NCI-H2107 treated with DMSO at 0.1 percent for 48 hours (cell line): Measurements from ENCODE around the gene IFI6.

Experiments
- DNase-seq: peaks from one replicate; lab custom pipeline; 2025; ENCODE audit not compliant: unreplicated experiment; lab: John Stamatoyannopoulos, UW

IFI6 gene

DNA sequence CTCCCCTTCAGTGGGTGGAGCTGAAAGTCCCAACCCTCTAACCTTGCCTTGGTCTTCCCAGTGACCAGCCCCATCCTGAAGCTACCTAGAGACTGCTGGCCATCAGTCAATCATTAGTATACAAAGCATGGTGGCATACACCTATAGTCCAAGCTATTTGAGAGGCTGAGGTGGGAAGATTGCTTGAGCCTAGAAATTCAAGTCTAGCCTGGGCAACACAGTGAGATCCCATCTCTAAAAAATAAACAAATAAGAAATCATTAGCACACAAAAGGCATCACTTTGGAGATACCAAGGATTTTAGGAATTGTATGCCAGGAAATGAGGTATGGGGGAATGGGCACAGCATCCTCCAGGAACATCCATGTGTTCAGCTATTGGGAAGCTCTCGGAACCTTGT is 4.4 kb upstream of the IFI6 start:
- no peak for DNase-seq

DNA sequence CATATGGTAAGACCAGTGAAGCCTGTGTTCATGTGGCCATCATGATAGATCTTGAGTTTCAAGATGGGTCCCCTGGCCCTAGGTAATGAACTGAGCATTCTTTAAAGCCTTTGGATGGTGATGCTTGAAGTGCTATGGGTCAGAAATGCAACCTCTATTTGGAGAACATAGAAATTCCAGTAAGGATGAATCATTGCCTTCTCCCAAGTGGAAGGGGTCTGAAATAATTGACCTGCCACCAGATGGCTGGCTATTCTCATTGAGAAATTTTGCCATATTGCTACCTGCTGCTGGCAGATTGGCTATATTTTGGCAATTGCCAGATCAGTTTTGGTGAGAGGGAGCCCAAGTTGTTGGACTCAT is 739 bp upstream of the IFI6 start:
- no peak for DNase-seq

DNA sequence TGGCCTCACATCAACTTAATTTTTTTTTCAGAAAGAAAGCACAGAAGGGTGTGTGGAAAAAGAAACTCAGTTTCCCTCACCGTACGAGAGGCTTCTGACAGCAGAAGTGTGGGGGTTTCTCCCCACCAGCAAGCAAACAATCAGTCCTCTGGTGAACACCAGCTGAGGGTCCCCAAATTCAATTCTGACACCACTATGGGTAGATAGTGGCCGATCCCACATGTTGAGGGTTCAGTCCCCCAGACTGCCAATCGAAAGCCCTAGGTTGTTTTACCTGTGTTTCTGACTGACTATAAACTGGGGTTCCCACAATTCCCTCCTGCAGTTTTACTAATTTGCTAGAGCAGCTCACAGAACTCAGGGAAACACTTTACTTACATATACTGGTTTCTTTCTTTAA is 2.1 kb downstream of the IFI6 start:
- no peak for DNase-seq

DNA sequence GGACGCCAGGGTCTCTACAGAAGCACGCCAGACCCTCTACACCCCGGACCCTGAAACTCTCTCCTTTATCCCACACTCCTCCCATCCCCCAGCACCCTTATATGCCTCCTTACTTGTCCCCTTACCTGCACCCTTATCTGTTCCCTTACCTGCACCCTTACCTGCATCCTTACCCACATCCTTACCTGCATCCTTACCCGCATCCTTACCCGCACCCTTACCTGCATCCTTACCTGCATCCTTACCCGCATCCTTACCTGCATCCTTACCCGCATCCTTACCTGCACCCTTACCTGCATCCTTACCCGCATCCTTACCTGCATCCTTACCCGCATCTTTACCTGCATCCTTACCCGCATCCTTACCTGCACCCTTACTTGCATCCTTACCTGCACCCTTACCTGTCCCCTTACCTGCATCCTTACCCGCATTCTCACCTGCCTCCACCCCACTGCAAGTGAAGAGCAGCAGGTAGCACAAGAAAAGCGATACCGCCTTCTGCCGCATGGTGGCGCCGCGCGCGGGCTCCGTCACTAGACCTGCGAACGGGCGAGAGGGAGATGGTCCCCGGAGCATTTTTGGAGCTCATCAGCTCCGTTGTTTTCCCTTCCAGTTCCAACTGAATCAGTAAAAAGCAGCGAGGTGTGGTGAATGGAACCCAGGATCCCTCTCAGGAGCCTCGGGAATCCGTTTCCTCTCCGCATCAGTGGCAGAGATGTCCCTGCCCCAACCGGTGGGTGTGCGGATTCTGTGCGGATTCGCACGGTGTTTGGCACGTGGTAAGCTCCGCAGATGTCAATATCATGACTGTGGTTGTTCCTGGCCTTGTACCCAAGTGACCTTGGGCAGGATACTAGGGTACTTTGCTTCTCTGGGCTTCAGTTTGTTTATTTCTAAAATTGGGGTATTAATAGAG is 2.9 kb downstream of the IFI6 start:
- peak; percentile 50 for DNase-seq

DNA sequence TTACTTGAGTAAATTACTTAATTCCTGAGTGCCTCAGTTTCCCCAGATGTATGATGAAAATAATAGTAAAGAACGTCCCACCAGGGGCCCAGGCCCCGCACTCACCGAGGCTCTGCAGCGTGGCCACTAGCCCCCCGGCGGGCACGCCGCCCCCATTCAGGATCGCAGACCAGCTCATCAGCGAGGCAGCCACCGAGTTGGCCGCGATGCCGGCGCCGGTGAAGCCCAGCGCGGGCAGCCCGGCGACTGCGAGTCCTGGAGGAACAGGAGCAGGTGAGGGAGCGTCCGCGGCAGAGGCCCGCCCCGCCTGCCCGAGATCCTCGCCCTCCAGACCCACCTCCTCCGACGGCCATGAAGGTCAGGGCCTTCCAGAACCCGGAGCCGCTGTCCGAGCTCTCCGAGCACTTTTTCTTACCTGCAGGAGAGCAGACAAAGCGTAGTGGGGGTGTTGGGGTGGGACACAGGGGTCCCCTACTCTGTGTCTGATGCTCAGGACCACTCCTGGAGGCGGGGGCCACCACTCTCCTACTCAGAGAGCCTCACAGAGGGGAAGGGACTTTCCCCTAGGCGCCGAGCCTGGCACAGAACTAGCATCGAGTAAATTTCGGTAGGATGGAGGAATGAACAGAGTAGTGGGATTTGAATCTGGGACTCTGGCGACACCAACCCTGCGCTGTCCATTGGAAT is 3.7 kb downstream of the IFI6 start:
- DNase-seq, result no peak

DNA sequence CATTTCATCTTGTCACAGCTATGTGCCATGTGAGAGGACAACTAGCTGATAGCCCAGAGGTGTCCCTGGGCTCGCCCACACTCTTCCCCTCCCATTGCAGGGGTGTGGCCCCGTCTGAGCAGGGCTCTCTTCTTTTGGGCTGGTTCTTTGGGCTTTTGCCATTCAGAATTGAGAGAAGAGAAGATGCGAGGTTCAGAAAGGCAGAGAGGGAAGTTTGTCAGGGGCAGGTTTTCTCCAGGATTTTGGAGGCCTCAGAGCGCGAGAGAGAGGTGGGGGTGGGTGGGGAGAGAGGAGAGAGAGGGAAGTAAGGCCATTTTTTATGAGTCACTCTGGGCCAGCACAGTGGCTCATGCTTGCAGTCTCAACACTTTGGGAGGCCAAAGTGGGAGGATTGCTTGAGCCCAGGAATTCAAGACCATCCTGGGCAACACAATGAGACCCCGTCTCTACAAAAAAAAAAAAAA is 5.2 kb downstream of the IFI6 start:
- DNase-seq, result no peak

DNA sequence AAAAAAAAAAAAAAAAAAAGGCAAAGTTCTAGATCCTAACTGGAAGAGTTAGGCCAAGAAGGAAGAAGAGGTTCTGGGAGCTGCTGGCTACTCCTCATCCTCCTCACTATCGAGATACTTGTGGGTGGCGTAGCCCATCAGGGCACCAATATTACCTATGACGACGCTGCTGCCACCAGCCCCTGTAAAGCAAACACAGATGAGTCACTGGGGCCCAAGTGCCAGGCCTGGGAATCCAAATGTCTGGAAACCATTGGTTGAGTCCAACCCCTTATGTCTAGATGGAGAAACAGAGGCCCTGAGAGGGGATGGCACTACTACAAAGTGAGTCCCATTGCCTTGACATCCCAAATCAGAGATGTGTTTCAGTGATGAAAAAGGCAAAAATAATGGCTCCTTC is 5.7 kb downstream of the IFI6 start:
- DNase-seq, result no peak

DNA sequence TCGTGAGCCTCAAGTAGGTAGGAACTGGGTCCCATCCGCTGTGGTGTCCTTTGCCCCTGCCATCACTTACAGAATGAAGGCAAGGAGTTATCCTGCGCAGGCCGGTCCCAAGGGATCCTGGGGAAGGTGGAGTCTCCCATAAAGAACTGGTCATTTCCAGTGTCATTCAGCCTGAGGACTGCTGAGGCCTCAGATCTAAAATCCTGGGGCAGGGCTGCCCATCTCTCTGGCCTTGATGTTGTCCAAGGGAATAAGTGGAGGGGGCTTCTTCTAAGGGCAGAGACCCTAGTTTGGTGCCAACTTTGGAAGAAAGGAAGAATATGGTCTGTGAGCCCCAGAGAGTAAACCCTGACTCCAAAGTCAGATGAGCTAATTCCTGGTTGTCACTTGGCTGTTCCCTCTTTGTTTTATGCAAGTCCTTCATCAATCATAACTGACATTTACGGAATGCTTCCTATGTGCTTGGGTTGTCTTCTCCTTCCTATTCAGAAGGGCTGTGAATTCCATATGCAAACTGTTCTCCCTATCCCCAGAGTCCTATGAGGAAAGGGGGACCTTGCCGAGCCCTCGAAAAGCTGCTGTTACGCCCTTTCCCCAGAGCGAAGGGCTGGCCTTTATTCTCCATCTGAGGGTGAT is 6.9 kb downstream of the IFI6 start:
- no peak for DNase-seq

DNA sequence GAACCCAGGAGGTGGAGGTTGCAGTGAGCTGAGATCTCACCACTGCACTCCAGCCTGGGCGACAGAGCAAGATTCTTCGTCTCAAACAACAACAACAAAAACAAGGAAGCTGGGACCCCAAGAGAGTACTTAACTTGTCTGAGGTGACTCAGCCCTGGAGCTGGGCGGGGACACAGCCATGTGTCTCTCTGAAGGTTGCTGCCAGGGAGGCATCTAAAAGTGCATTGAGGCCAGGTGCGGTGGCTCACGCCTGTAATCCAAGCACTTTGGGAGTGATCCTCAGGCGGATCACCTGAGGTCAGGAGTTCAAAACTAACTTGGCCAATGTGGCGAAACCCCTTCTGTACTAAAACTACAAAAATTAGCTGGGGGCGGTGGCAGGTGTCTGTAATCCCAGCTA is 7.7 kb downstream of the IFI6 start:
- no peak for DNase-seq

DNA sequence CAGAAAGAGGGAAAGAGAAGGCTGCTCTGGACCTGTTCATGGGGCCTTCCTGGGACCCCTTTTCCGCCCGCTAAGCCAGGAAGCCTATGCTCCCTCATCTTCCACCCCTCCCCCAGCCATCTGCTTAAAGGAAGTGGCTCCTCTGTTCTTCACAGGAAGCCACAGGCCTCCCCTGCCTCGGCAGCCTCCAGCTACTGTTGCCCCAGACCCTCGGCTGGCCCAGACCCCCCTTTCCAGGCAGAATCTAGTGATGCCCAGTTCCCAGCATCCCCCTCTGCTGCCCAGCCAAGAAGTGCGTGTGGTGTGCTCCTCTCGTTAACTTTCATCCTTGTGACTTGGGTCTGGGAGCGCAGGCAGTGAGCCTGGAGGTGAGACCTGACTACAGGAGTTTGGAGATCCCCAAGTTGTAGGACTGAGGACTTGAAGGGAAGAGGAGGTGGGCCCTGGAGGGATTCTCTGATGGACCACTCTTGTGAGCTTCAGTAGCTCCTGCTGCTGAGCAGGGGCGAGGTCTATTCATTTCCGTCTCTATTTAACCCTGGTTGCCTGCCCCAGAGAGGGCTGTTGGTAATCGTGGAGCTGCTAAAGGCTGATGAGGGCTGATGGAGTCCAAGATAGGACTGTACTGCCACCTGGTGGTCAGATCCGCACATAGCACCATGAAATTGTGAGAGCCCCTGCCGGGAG is 9.1 kb downstream of the IFI6 start:
- DNase-seq, result peak; percentile 84

DNA sequence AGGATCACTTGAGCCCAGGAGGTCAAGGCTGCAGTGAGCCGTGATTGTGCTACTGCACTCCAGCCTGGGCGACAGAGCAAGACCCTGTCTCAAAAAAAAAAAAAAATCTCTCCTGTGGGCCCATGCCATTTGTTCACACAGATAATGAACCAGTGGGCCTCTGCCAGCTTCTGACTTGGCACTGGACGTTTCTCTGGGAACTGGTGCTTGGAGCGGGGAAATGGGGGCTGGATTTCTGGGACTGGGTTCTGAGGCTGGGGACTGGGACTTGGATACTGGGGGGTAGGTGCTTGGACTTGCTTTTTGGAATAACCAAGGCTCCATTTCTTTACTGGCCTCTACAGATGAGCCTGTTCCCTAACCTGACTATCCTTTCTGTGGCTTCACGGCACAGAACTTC is 9.7 kb downstream of the IFI6 start:
- DNase-seq, result no peak

DNA sequence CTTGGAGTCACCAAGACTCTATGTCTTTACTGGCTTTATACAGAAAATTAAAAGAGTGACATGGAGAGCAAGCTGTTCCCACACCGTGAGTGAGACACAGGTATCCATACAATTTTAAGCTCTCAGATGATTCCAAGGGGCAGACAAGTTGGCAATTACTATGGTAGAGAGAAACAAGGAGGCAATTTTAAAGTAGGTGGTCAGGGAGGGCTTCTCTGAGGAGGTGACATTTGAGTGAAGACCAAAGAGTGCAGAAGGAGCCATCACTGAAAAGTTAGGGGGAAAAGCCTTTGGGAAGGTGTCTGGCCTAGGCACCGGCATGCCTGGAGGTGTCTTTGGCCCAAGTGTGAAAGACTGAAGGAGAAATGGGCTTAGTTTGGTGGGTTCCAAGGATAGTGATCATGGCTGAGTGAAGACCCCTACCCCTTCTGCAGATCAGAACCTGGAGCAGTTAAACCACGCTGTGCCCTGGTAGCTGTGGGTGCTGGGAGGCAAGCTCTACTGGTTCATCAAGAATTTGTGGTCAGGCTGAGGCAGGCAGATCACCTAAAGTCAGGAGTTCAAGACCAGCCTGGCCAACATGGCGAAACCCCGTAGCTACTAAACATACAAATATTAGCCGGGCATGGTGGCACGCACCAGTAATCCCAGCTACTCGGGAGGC is 10.4 kb downstream of the IFI6 start:
- DNase-seq, result no peak

DNA sequence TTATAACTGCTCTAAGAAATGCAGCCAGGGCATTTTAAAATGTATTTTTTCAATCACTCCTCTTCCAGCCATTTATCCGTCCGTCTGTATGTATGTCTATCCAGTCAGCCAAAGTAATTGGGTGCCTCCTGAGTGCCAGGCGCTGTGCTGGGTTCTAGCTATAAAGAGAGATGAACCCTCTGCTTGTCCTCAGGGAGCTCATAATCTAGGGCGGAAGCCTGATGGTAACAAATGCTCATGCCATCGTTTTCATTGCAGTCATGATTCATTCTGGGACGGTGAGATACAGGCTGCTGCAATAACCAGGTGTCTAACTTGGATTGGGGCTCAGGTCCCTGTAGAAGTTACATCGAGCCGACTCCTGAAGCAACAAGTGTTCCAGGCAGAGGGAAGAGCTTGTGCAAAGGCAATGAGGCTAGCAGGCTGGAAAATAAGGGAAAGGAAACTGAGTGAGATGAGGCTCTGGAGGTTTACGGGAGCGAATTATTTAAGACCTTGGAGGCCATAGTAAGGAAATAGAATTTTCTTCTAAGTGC is 11.6 kb downstream of the IFI6 start:
- no peak for DNase-seq

DNA sequence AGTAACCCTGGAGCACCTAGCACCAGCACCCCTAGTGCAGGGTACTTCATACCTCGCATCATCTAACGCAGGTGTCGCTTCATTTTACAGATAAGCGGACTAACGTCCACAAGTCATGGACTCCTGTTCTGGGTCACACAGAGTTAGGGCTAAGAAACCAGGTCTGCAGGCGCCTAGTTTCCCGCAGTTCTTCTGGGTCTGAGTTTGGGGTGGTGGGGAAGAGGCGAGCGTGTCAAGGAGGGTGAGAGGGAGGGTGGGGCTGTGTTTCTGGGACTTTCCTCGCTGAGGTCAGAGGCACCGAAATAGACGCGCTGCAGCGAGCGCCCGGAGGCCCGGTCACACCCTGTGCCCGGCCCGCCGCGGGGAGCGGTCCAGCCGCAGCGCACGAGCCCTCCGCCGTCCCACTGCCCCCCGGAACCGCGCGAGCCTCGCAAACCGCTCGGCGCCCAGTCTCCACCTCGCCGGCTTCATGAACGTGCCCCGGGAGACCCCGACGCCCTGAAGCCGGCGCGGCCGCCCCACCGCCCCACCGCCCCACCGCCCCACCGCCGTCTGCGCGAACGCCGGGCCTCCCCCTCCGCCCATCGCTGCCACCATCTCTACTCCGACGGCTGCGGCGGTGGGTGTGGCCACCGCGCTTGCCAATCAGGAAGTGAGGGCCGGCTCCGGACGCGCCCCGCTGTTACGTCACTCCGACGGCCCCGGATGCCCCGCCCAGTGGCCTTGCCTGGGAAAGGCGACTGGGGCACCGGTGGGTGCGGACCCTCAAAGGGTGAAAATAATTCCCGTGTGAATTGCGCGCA is 12.3 kb downstream of the IFI6 start:
- DNase-seq, result peak; percentile 59

DNA sequence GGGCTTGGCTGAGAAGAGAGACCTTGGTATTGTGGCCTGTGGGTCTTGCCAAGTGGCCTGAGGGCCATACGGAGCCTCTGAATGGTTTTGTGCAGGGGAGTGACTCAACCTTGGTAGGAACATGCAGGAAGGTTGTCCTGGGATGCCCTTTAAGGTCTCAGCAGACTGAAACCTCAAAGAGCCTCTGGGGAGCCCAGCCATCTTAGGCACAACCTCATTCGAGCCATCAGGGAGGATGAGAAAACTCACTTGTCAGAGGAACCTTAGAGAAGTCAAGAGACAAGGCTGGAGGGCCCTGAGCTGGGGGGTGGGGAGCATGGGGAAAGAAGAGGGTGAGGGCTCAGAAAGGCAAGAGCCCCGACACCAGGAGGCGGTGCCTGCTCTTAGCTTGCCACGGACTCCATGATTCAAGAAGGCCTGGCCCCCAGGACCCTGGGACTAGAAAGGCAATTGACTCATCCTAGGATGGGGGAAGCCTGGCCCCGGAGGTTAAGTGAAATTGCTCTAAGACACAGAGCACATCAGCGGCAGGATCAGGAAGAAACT is 13.0 kb downstream of the IFI6 start:
- DNase-seq, result no peak

DNA sequence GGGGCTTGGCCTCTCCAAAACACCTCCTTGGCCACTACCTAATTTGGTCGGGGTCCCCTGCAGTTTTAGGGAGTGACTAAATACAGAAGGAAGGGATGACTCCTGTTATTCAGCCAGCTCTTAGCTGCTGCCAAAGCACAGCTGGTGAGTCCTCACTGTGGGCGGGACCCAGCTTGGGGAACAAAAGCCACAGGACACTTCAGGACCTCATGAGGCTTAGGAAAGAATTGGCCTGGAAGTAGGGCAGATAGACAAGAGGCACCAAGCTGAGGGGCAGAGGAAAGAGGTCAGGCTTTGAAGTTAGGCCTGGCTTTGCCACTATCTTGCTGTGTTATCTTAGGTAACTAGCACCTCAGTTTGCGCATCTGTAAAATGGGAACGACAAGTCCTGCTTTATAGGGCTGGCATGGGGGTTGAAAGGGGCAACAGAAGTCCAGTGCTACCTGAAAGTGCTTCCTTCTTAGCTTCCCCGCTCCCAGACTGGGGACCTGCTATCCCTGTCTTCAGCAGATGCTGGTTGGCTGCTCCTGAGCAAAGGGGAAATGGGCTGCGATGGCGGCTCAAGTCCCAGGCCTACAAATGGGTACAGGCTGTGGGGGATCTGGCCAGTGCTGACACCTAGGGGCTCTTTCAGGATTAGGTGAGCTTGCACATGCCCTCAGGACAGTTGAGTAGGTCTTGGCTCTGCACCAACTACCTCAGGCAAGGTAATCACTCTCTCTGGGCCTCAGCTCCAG is 15.7 kb downstream of the IFI6 start:
- no peak for DNase-seq

DNA sequence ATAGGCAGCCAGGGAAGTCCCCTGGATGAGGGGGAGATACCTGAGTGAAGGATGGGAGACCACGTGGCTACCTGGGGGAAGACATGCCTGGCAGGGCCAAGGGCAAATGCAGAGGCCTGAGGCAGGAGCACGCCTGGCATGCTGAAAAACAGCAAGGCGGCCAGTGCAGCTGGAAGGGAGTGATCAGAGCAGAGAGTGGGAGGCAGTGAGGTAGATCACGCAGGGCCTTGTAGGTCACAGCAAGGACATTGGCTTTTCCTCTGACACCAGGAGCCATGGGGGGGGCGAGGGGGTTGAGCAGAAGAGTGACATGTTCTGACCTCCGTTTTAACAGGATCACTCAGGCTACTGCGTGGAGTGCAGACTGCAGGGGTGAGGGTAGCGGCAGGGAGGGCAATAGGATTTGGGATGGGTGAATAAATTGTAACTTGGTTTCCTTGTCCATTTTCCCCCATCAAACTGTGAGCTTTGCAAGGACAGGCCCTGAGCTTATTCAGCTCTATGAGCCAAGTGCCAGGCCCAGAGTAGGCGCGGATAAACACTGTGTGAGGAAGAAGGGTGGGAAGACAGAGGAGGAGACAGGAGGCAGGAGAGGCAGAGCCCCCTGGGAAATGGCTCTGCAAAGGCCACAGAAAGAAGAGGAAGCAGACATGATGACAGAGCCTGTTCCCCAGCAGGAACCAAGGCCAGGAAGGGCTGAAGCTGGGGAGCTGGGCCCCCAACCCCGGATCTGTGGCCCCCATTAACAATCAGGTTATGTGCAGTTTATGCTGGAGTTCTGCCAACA is 16.6 kb downstream of the IFI6 start:
- no peak for DNase-seq
